ENCODE data around the gene NALCN.

DNA sequence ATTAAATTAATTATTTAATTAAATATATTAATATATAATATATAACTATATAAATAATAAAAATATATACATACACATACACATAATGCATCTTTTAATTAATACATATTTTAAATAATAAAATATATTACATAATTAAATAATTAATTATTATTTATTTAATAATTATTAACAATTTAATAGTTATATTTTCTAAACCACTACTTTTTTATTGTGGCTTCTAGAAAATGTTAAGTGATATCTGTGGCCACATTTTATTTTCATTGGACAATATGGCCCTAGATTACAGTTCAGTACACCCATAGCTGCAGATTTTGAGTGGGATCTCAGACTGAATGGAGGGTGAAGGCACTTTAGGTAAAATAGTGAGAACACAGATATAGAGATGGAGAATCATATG is 335.7 kb downstream of the NALCN start:
- TF ChIP-seq, protein P1, sequence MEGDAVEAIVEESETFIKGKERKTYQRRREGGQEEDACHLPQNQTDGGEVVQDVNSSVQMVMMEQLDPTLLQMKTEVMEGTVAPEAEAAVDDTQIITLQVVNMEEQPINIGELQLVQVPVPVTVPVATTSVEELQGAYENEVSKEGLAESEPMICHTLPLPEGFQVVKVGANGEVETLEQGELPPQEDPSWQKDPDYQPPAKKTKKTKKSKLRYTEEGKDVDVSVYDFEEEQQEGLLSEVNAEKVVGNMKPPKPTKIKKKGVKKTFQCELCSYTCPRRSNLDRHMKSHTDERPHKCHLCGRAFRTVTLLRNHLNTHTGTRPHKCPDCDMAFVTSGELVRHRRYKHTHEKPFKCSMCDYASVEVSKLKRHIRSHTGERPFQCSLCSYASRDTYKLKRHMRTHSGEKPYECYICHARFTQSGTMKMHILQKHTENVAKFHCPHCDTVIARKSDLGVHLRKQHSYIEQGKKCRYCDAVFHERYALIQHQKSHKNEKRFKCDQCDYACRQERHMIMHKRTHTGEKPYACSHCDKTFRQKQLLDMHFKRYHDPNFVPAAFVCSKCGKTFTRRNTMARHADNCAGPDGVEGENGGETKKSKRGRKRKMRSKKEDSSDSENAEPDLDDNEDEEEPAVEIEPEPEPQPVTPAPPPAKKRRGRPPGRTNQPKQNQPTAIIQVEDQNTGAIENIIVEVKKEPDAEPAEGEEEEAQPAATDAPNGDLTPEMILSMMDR (IDR thresholded peaks at IDR 0.05), result no peak
- no peak for TF ChIP-seq POLR2A (IDR thresholded peaks at IDR 0.05)

Measured in body of pancreas (tissue), 4 donors.